WERI-Rb-1 (cell line): ENCODE results near the gene MAP3K2.

ENCODE experiments used
- DNase-seq: peaks from one replicate; pipeline ENCODE4 v3.0.0-alpha.2; 2020
- H3K27ac ChIP-seq: fragments of 250-450 bp; sonication (Bioruptor Pico); 2 replicates; pipeline ENCODE4 v1.5.1; 2020; ENCODE audit warnings: mild to moderate bottlenecking, moderate library complexity
- H3K27me3 ChIP-seq: fragments of 250-450 bp; sonication (Bioruptor Pico); 2 replicates; pipeline ENCODE4 v1.5.1; 2021; ENCODE audit warnings: mild to moderate bottlenecking, low read depth, moderate library complexity; ENCODE audit not compliant: insufficient read depth, severe bottlenecking
- H3K36me3 ChIP-seq: fragments of 250-450 bp; sonication (Bioruptor Pico); 2 replicates; pipeline ENCODE4 v1.5.1; 2020; ENCODE audit warnings: mild to moderate bottlenecking, moderate library complexity
- H3K4me3 ChIP-seq: 2 replicates; pipeline ENCODE4 v1.5.1; 2011; ENCODE audit warnings: low read depth, mild to moderate bottlenecking, control low read depth, low read length
- H3K9me3 ChIP-seq: fragments of 250-450 bp; sonication (Bioruptor Pico); 2 replicates; pipeline ENCODE4 v1.5.1; 2021; ENCODE audit warnings: mild to moderate bottlenecking, moderate library complexity; ENCODE audit not compliant: severe bottlenecking
- CTCF ChIP-seq: IDR thresholded peaks from 2 replicates; pipeline ENCODE4 v1.5.1; 2011; ENCODE audit warnings: low read depth, mild to moderate bottlenecking, control low read depth, inconsistent platforms, low read length

MAP3K2 gene

GRCh38 chr2:127389778-127390435 is 2.1 kb upstream of the MAP3K2 start:
- Histone ChIP-seq H3K9me3 (no peaks in the 10 kb centered on the region), H3K27ac (no peak overlapping the region), H3K4me3 (no peak overlapping the region), H3K27me3 (no peaks in the 10 kb centered on the region), H3K36me3 (peaks cover 3% of the 10 kb centered on the region)
- no peak for TF ChIP-seq CTCF
- DNase-seq: no peak

GRCh38 chr2:127388423-127389164 is 819 bp upstream of the MAP3K2 start:
- Histone ChIP-seq H3K36me3 (peaks cover 3% of the 10 kb centered on the region), H3K27ac (peak overlapping the region; percentile 66), H3K9me3 (no peaks in the 10 kb centered on the region), H3K4me3 (peak overlapping the region; percentile 68), H3K27me3 (no peaks in the 10 kb centered on the region)
- TF ChIP-seq CTCF: no peak
- DNase-seq: peak; percentile 26

- peaks cover 3% of the 10 kb centered on the region for H3K36me3 ChIP-seq
- peak; percentile 88 for DNase-seq
These were observed 766 bp downstream of the MAP3K2 start for GRCh38 chr2:127386764-127387654.

GRCh38 chr2:127386246-127386645 is 1.5 kb downstream of the MAP3K2 start:
- Histone ChIP-seq H3K27me3 (no peaks in the 10 kb centered on the region), H3K4me3 (peak overlapping the region; percentile 58), H3K9me3 (no peaks in the 10 kb centered on the region), H3K36me3 (peaks cover 3% of the 10 kb centered on the region), H3K27ac (no peak overlapping the region)
- no peak for TF ChIP-seq CTCF
- DNase-seq: no peak

More at GRCh38 chr2:127386764-127387654, 766 bp downstream of the MAP3K2 start:
- Histone ChIP-seq H3K9me3 (no peaks in the 10 kb centered on the region), H3K27ac (peak overlapping the region; percentile 97), H3K27me3 (no peaks in the 10 kb centered on the region), H3K4me3 (peak overlapping the region; percentile 58)
- TF ChIP-seq CTCF: no peak

GRCh38 chr2:127384529-127384928 is 3.2 kb downstream of the MAP3K2 start:
- DNase-seq: no peak
- H3K36me3 ChIP-seq: peaks cover 3% of the 10 kb centered on the region
- TF ChIP-seq CTCF: no peak
- H3K9me3 ChIP-seq: no peaks in the 10 kb centered on the region
- no peak overlapping the region for H3K27ac ChIP-seq
- H3K4me3 ChIP-seq: no peak overlapping the region
- H3K27me3 ChIP-seq: no peaks in the 10 kb centered on the region
